ENCODE data around the gene CCHCR1.

GRCh38 chr6:31158140-31158862 lies 699 bp upstream of the CCHCR1 start, which contains the start of gene TCF19:
- TF ChIP-seq POLR2AphosphoS5 (IDR thresholded peaks at IDR 0.05; ENCODE audit: low read depth, low read length) (peak; percentile 57; the same call in 1 of the 2 replicates), POLR2A (IDR thresholded peaks at IDR 0.05; ENCODE audit: low read depth, low read length) (no peak), POU2F2 (IDR thresholded peaks at IDR 0.05; ENCODE audit: low read depth, low read length) (no peak; the same call in 1 of the 2 replicates)
